AG04450 (cell line): ENCODE data around the gene VSIG8. TPM values are rescaled to one million over a fixed set of nuclear protein-coding genes. Genes with fewer than 3 reads are reported as not detected.
A peak's percentile ranks its signal among the peaks of the same experiment; 100 is the strongest.

Experiments used
- CTCF ChIA-PET: fragments of 300-600, 350-600 bp; formaldehyde crosslinking; extraction: SDS; loops from one replicate; lab custom pipeline; 2022; ENCODE audit warnings: antibody characterized with exemption, inconsistent platforms; lab: Charles Lee
- POLR2A ChIA-PET: fragments of 350-600 bp; formaldehyde crosslinking; extraction: SDS; loops from one replicate; lab custom pipeline; 2021; ENCODE audit warnings: antibody characterized with exemption, inconsistent platforms; lab: Yijun Ruan, JAX
- DNase-seq: peaks from one replicate; pipeline ENCODE4 v3.0.0-alpha.2; 2011; ENCODE audit warnings: low read depth, low spot score
- H3K27ac ChIP-seq: one replicate; pipeline ENCODE4 v1.5.1; 2012; ENCODE audit warnings: low read depth, low read length, control low read depth
- H3K27me3 ChIP-seq: one replicate; pipeline ENCODE4 v1.6.0; 2012; ENCODE audit warnings: low read length; ENCODE audit not compliant: control insufficient read depth, insufficient read depth
- H3K4me3 ChIP-seq: 2 replicates; pipeline ENCODE4 v1.5.1; 2011; ENCODE audit warnings: mild to moderate bottlenecking, low read depth, low read length, control low read depth
- H3K9me3 ChIP-seq: 2 replicates; pipeline ENCODE4 v1.5.1; 2012; ENCODE audit warnings: low read length; ENCODE audit not compliant: control insufficient read depth, insufficient read depth
- CTCF ChIP-seq: IDR thresholded peaks from 2 replicates; pipeline ENCODE4 v1.5.1; 2011; ENCODE audit warnings: low read depth, low read length, control low read depth, inconsistent platforms
- polyA plus RNA-seq: library from polyadenylated mRNA; depleted of rRNA; stranded (reverse); fragments of >200 nt; gene quantifications from 2 replicates; pipeline ENCODE4 v1.2.3, GENCODE V29; 2011

VSIG8 gene
- polyA plus RNA-seq, 1 experiment: not detected

DNA sequence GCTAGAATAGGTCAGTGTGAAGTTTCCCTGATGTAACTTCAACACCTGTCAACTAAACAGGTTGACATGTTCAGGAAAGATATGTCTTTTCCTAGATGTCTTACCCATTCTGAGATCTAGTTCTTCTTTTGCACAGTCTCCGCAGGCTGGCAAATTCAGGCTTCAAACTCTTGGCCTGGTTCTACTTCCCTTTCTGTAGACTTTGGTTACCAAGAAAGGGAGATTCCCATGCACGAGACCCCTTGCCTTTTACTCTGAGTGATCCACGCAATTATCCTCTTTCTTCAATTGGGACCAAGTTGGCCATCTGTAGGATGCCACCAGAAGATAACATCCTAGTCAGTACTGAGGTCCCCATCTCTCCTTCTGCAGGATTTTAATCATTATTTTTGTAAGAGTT lies 35.5 kb upstream of the VSIG8 start:
- Histone ChIP-seq H3K9me3 (no peaks in the 10 kb centered on the region; the same call in 1 of the 2 replicates), H3K4me3 (no peak overlapping the region), H3K27ac (no peak overlapping the region), H3K27me3 (no peaks in the 10 kb centered on the region)
- POLR2A ChIA-PET: no interaction called here
- no peak for DNase-seq
- CTCF ChIA-PET: interaction anchor here (1.1 kb wide), 1 partner anchor 99 kb away, joined by 3 read pairs; no protein-coding TSS in a partner anchor
- no peak for TF ChIP-seq CTCF

DNA sequence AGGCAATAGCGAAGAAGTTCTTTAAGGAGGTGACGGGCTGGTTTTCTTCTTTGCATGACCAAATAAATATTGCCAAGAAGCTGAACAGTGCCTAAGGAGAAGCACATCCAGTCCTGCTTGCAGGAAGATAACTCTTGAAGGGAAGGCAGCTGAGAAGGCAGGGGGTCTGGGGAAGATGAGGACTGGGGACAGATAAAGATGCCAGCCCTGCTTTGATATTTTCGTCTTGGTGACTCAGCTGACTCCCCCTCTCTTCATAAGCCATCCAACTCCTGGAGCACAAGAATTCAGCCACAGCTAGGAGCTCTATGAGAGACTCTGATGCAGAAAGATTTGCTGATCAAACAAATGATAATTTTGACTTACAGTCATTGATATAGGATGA lies 34.1 kb upstream of the VSIG8 start:
- H3K27ac ChIP-seq: no peak overlapping the region
- no peak overlapping the region for H3K4me3 ChIP-seq
- POLR2A ChIA-PET: interaction anchor here (0.9 kb wide), 1 partner anchor 28 kb away, joined by 4 read pairs; the partner anchor contains the start of gene TAGLN2
- H3K27me3 ChIP-seq: no peaks in the 10 kb centered on the region
- no peak for TF ChIP-seq CTCF
- DNase-seq: no peak
- no peaks in the 10 kb centered on the region; the same call in 1 of the 2 replicates for H3K9me3 ChIP-seq
- CTCF ChIA-PET: interaction anchor here (0.6 to 13.3 kb wide), 4 partner anchors 96 to 1093 kb away, joined by 4 to 556 read pairs (median 70); partner anchors contain the start of genes DUSP23 and FCRL6

DNA sequence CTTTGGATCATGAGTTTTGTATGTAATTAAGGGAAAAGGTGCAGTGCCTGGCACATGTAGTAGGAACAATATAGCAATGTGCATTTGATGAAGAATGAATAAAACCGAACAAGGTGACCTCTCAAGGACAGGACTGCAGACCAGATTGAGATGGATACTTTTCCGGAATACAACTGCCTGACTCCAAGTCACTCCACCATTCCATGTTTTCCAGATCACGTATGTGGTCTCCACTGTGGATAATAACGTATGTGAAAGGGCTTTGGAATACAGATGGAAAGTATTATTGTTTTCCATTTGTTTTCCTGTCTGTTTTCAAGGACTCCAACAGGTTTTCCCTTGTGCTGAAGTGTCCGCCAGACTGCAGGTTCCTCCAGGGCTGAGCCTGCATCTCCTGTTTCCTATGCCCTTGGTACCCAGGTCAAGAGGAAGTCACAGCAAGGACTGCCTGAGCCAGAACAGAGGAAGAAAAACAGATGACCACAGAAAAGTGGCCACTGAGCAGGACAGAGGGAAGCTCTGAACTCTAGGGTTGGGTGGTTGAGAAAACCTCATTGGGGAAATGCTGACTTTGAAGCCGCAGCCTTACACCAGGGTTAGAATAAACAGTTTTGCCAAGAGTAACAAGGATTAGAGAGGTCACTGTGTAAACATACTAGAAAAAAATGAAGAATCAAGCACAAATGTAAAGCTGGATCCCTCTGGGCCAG lies 33.5 kb upstream of the VSIG8 start:
- CTCF ChIA-PET: interaction anchor here (0.6 to 13.3 kb wide), 5 partner anchors 96 to 1094 kb away, joined by 4 to 556 read pairs (median 9); partner anchors contain the start of genes DUSP23 and FCRL6
- DNase-seq: no peak
- POLR2A ChIA-PET: interaction anchor here (0.9 kb wide), 1 partner anchor 29 kb away, joined by 4 read pairs; the partner anchor contains the start of gene TAGLN2
- no peak overlapping the region for H3K4me3 ChIP-seq
- H3K27me3 ChIP-seq: no peaks in the 10 kb centered on the region
- no peak for TF ChIP-seq CTCF
- H3K27ac ChIP-seq: no peak overlapping the region
- no peaks in the 10 kb centered on the region; the same call in 1 of the 2 replicates for H3K9me3 ChIP-seq

DNA sequence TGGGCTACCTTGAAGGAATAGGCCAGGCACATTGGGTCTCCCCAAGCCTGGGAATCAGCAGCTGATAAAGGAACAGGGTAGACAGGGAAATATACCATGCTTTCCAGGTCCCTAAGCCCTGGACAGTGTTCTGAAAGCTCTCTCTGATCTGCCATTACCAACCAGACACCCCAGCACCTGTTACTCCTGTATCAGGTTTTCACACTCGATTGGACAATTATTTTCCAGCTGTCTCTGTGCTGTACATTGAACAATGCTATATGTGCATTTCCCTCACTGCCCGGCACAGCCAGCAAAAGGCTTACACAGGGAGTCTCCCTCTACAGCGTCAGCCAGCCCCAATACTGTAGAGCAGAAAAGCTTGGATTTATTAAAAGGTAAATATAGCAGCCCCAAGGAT lies 32.8 kb upstream of the VSIG8 start:
- ChIA-PET POLR2A (no interaction called here), CTCF (interaction anchor here (1.4 to 13.3 kb wide), 4 partner anchors 11 to 115 kb away, joined by 4 to 556 read pairs (median 70); partner anchors contain the start of genes DUSP23 and FCRL6)
- no peak for DNase-seq
- no peak for TF ChIP-seq CTCF
- H3K27me3 ChIP-seq: no peaks in the 10 kb centered on the region
- H3K9me3 ChIP-seq: no peaks in the 10 kb centered on the region; the same call in 1 of the 2 replicates
- no peak overlapping the region for H3K4me3 ChIP-seq
- H3K27ac ChIP-seq: no peak overlapping the region

- CTCF ChIA-PET: interaction anchor here (1.0 to 13.3 kb wide), 18 partner anchors 11 to 117 kb away, joined by 3 to 556 read pairs (median 10); partner anchors contain the start of genes DUSP23 and FCRL6
- POLR2A ChIA-PET: no interaction called here
Observed at GRCh38 chr1:159892944-159893343, 30.5 kb upstream of the VSIG8 start.

More at GRCh38 chr1:159892944-159893343, 30.5 kb upstream of the VSIG8 start:
- H3K9me3 ChIP-seq: no peaks in the 10 kb centered on the region
- no peak overlapping the region for H3K4me3 ChIP-seq
- H3K27ac ChIP-seq: peak overlapping the region; percentile 21
- H3K27me3 ChIP-seq: no peaks in the 10 kb centered on the region
- no peak for TF ChIP-seq CTCF
- no peak for DNase-seq
